Left renal cortex interstitium (tissue), 4 donors: ENCODE results near the gene CUL9. TPM values are rescaled to one million over a fixed set of nuclear protein-coding genes. Genes with fewer than 3 reads are reported as not detected.
A peak's percentile ranks its signal among the peaks of the same experiment; 100 is the strongest.

Experiments
- DNase-seq, 4 donors: peaks; one replicate each; pipeline ENCODE4 v3.0.0-alpha.2; 2013; ENCODE audit warnings: low read depth in 4 of 4, low spot score in 2 of 4, missing footprints in 1 of 4
- polyA plus RNA-seq, 4 donors: library from polyadenylated mRNA; unstranded; fragments of 120-200 nt; gene quantifications; one replicate each; pipeline ENCODE4 v1.2.1, GENCODE V29; 2013; ENCODE audit not compliant: insufficient read length in 4 of 4

Gene CUL9
- polyA plus RNA-seq, 4 donors: 27.5 to 52.0 (median 39.8) TPM

- no peak for DNase-seq
These were observed 44.3 kb downstream of the CUL9 start for GRCh38 chr6:43226192-43226851.

- peak in 2 of 4 donors; percentile 48 to 68 for DNase-seq
These were observed 47.2 kb downstream of the CUL9 start, which contains the start of gene DNPH1 for GRCh38 chr6:43228951-43229802. DNPH1 (minus strand) TSS chr6:43229481; CDS start chr6:43229456, 25 bp downstream.

DNA sequence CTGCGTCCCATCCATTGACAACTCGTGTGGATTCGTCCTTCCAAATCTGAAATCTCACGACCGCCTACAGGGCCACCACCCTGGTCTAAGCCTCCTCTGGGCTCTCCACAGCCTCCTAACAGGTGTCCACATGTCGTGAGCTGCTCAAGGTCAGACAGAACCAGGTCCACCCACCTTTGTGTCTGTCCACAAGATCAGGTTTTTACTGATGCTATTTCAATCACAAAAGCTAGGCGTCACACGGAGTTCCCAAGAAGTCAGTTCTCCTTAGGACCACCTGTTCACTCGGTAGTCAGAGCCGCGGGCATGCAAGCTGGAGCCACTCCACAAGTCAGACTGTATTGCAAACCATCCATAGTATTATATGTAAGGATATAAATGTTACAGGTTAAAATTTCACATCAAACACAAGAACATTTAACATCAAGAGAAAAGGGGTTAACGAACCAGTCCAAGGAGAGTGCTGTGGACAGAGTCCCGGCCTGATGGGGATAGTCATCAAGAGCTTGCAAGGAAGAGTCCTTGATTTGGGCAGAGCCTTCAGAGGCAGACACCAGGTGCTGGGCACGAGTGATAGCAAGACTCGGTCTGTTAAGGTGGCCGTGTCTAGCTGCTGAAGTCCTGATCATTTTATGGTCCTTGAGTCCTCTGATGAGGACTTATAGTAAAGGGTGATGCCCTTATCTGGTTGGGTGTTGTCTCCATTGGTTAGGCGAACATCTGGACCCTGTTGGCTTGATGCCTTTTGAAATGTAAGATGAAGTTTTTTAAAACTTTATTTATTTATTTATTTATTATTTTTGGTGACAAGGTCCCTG, 48.0 kb downstream of the CUL9 start:
- no peak for DNase-seq

GRCh38 chr6:43231053-43231452, 49.1 kb downstream of the CUL9 start:
- DNase-seq: no peak

- DNase-seq: no peak
These were observed 49.9 kb downstream of the CUL9 start for GRCh38 chr6:43231735-43232450.

DNA sequence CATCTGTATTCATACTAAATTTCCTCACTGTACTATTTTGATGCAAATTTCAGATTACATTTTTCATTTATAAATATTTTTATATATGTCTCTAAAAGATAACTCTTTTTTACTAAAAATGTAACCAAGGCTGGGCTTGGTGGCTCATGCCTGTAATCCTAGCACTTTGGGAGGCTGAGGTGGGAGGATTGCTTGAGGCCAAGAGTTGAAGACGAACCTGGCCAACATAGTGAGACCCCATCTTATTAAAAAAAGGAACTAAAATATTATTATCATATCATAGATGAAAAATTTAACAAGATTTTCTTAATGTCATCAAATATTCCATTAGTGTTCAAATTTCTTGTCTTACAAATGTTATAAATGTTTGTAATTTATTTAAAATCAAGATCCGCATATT, 53.8 kb downstream of the CUL9 start:
- DNase-seq: no peak

DNA sequence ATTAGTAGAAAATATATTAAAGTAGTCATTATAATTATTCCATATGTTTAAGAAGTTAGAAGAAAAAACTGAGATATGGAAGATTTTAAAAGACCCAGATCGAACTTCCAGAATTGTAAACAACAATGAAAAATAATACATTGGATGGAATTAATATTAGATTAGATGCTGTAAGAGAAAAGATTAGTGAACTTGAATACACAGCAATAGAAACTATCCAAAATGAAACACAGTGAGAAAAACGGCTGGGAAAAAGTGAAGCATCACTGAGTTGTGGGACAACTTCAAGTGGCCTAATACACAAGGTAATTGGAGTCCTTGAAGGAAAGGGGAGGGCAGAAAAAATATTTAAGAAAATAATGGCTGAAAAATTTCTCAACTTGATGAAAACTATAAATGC, 57.1 kb downstream of the CUL9 start:
- no peak for DNase-seq

DNA sequence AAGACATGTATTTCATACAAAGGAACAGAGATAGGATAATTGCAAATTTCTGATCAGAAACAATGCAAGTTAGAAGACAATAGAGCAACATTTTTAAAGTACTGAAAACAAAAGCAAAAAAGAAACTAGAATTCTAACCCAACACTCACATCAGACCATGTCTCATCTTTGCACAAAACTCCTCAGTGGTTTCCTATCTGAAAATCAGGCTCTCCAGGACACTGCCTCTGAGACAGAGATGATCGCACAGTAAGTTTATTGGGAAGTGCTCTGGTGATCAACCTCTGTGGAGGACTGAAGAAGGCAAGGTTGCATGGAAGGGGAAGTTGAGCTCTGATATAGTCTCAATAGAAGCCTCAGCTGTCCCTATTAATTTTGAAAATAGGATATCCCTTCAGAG, 59.0 kb downstream of the CUL9 start:
- DNase-seq: no peak

DNA sequence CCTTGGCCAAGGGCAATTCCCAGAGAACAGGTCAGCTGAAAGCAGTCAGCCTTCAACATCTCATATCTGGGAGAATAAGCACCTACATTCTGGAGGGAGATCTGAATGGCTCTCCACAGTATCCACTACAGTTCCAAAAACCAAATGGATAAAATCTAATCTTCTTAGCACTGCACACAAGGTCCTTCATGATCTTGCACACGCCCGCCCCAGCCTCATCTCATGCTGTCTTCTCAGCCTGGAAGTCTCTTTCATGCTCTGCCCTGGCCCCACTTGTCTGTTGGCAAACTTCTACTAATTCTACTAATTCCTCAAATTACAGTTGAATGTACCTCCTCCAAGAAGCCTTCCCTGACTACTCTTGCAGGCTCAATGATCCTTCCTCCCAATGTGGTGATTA, 59.5 kb downstream of the CUL9 start:
- DNase-seq: no peak

DNA sequence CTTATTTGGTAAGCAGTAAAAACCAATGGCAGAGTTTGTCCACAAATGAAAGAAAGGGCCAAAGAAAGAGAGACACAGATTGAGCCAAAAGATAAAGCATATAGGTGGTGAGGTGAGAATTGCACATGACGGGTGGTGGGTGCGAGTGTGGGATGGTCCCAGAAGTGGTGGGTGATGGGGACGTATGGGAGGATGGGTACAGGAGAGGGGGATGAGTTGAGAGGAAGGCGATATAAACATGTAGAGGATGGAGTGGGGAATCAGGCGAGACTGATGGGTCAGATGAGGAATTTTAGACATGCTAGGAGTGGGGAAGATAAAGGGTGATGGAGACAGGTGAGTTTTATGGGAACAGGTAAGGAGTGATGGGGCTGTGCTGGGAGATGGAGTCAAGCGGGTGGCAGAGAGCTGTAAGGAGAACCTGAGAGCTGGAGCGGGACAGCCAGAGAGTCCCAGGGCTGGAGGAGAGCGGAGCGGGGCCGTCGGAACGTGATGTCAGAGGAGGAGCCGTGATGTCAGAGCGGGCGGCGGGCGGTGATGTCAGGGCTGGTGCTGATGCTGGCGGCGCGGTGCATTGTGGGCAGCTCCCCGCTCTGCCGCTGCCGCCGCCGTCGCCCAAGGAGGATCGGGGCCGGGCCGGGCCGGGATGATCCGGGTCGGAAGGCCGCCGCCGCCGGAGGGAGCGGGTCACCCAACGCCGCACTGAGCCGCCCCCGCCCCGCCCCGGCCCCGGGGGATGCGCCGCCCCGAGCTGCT, 61.1 kb downstream of the CUL9 start, which contains the start of gene TTBK1:
TTBK1 (plus strand) TSS at position 574 of the 756 bp plus-strand sequence. CDS start 3,180 bp downstream, outside the sequence.
- DNase-seq: no peak

DNA sequence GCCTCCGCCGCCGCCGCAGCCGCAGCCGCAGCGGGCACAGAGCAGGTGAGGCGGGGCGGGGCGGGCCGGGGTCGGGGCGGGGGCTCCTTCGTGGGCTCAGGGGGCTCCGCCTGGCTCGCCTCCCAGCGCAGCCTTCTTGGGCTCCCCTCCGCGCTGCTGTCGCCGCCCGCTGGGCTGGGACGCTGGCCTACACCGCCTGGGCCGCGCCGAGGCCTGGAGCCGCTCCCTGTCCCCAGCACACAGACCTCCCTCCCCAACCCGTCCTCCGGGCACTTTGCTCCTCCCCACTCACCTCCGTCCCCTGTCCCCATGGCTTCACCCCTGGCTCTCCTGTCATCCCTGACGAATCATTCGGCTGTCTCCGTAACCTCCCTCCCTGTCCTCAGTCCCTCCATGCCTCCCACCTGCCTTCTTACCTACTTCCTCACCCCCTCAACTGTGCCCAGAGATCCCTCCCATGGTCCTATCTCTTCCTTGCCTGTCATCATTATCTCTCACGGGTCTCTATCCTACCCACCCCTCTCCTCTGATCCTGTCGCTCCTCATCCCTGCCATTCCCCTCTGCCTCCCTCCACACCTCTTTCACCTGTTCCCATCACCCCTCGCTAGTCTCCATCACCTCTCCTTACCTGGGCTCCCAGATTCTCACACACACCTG, 61.8 kb downstream of the CUL9 start:
- no peak for DNase-seq

DNA sequence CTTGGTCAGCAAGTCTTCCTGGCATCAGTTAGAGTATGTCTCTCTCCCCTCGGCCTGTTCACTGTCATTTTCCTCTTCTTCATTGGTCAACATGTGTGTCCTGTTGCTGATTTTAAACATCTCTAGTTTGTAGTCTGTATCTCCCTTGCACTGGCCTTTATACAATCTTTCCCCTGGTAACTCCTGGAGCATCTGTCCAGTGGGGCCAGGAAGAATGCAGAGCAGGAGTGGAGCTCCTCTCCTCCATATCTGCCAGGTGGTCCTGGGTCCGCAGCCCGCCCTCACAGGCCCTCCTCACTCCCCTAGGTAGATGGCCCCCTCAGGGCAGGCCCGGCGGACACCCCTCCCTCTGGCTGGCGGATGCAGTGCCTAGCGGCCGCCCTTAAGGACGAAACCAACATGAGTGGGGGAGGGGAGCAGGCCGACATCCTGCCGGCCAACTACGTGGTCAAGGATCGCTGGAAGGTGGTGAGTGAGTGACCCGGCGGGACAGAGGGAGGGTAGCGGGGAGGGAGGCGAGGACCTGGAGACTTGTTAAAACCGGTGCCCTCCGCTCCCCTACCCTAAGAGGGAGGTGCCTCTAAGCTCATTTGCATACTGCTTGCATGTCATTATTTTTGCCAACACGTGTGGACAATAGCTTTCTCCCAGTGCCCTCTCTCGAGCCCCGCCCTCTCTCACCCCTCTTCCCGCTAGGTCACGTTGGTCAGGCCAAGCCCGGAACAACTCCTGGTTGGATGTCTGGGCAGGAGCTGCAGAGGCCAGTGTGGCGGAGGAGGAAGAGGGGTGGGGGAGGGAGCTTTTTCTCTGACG, 64.5 kb downstream of the CUL9 start:
- DNase-seq: no peak

- DNase-seq: no peak
These were observed 65.4 kb downstream of the CUL9 start for GRCh38 chr6:43247114-43247999.

DNA sequence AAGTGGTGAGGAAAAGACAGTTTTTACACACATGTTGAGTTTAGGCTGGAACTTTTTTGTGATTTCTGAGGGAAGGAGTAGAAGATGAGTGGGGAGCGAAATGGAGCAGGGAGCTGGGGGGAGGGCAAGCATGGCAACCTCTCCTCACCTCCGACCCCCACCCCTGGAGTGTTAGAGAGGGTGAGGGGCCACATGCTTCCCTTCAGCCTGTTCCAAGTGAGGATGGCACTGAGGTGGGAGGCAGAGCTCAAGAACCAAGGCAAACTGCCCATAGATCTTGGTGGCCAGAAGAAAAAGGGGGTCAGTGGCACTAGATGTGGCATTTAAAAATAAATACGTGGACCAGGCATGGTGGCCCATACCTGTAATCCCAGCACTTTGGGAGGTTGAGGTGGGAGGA, 66.1 kb downstream of the CUL9 start:
- no peak for DNase-seq

- DNase-seq: no peak
These were observed 66.8 kb downstream of the CUL9 start for GRCh38 chr6:43248791-43249190.

DNA sequence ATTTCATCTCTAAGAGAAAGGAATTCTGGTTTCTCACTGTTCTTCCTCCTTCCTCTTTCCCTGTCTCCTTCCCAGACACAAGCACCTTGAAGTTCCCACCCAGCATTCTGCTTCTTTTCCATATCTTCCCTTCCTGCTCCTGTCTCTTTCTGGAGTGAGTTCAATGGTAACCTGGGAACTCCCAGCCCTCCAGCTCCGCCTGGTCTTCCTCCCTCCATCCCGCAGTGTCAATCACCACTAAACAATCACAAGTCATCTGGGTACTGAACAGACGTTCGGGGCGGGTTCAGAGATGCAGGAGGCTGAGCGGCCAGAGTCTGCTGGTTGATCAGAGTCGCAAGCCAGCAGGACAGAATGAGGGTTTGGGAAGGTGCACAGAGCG, 69.0 kb downstream of the CUL9 start:
- DNase-seq: no peak

DNA sequence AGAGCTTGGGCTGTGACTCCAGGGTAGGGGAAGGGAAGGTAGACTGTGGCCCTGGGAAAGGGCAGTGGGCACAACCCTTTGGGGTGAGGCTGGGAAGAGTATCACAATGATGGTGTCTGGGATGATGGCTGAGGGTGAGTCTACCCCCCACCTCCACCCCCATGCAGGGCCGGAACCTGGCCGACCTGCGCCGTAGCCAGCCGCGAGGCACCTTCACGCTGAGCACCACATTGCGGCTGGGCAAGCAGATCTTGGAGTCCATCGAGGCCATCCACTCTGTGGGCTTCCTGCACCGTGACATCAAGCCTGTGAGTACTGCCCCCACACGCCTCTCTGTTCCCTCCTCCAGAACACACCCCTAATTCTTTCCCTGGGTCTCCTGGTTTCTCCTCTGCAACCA, 71.4 kb downstream of the CUL9 start:
- no peak for DNase-seq
